GM12878 (cell line): ENCODE results near the gene CRACDL. TPM values are rescaled to one million over a fixed set of nuclear protein-coding genes. Genes with fewer than 3 reads are reported as not detected.
"Not testable (repeated sequence)": the region's sequence is repeated elsewhere in the genome, so short reads cannot be mapped to it uniquely, and the experiment has no call there.

ENCODE experiments used
- ATAC-seq: fragments of 200-7000 bp; cut with Tn5 transposase; 3 replicates; pipeline ENCODE4 v1.9.1; 2020; ENCODE audit warnings: mild to moderate bottlenecking, moderate library complexity
- BruUV-seq: library from RNA; stranded (reverse); fragments of 400-500 nt; replicated peaks from 2 replicates; lab custom pipeline; 2021; lab: Mats Ljungman, UMichigan
- CTCF ChIA-PET: fragments of 300-600 bp; sonication (Branson Sonifier 250); formaldehyde crosslinking; extraction: SDS; loops from one replicate; lab custom pipeline; 2021; ENCODE audit warnings: inconsistent platforms; lab: Yijun Ruan, JAX
- POLR2A ChIA-PET: fragments of 350-600 bp; formaldehyde crosslinking; extraction: SDS; loops from one replicate; lab custom pipeline; 2021; ENCODE audit warnings: inconsistent platforms; lab: Charles Lee
- RAD21 ChIA-PET: fragments of 300-600 bp; sonication (Branson Sonifier 250); formaldehyde crosslinking; loops from one replicate; lab custom pipeline; 2023; ENCODE audit warnings: antibody characterized with exemption; ENCODE audit not compliant: unreplicated experiment; lab: Charles Lee
- SMC1A ChIA-PET: fragments of 300-600 bp; sonication (Branson Sonifier 250); formaldehyde crosslinking; loops from one replicate; lab custom pipeline; 2023; ENCODE audit not compliant: unreplicated experiment, uncharacterized antibody; lab: Charles Lee
- DNase-seq: peaks from one replicate; pipeline ENCODE4 v3.0.0-alpha.2; 2011; ENCODE audit warnings: low read depth, low spot score
- FAIRE-seq: peaks from 3 replicates; lab custom pipeline; 2011; peaks lifted over from hg19 to GRCh38; lab: Jason Lieb, UNC
- H2AFZ ChIP-seq: 2 replicates; pipeline ENCODE4 v1.6.0; 2011; ENCODE audit warnings: low read depth, low read length, control low read depth; ENCODE audit not compliant: control insufficient read depth
- H3K27ac ChIP-seq: 2 replicates; pipeline ENCODE4 v1.5.1; 2011; ENCODE audit warnings: control low read depth; ENCODE audit not compliant: control insufficient read depth, insufficient read depth
- H3K27me3 ChIP-seq, 2 experiments: replicated peaks in 1 of 2; 2 replicates each; pipeline versions ENCODE4 v1.6.0 to v1.6.1; 2011; ENCODE audit warnings: low read length in 1 of 2; ENCODE audit not compliant: control insufficient read depth in 2 of 2, insufficient read depth in 2 of 2
- H3K36me3 ChIP-seq, 2 experiments: 2 replicates each; pipeline ENCODE4 v1.5.1; 2011; ENCODE audit warnings: low read length in 1 of 2; ENCODE audit not compliant: control insufficient read depth in 2 of 2, insufficient read depth in 2 of 2
- H3K4me1 ChIP-seq: 2 replicates; pipeline ENCODE4 v1.6.1; 2011; ENCODE audit warnings: mild to moderate bottlenecking, low read length, moderate library complexity, mixed read lengths; ENCODE audit not compliant: control insufficient read depth, insufficient read depth
- H3K4me2 ChIP-seq: 2 replicates; pipeline ENCODE4 v1.6.0; 2011; ENCODE audit warnings: control low read depth; ENCODE audit not compliant: control insufficient read depth, insufficient read depth
- H3K4me3 ChIP-seq: fragments of 200-600 bp; sonication (generic); 2 replicates; pipeline ENCODE4 v1.5.1; 2016
- H3K79me2 ChIP-seq: 2 replicates; pipeline ENCODE4 v1.6.0; 2011; ENCODE audit warnings: low read length; ENCODE audit not compliant: control insufficient read depth, insufficient read depth
- H3K9ac ChIP-seq: 2 replicates; pipeline ENCODE4 v1.8.0; 2011; ENCODE audit warnings: low read length, control low read depth, mixed read lengths; ENCODE audit not compliant: control insufficient read depth, insufficient read depth
- H3K9me3 ChIP-seq: replicated peaks from 3 replicates; pipeline ENCODE4 v1.5.1; 2011; ENCODE audit warnings: mild to moderate bottlenecking, low read length; ENCODE audit not compliant: control insufficient read depth, insufficient read depth
- H4K20me1 ChIP-seq: 2 replicates; pipeline ENCODE4 v1.6.0; 2011; ENCODE audit not compliant: control insufficient read depth, insufficient read depth
- CHD4 ChIP-seq: fragments of 200-600 bp; sonication (generic); IDR thresholded peaks from 2 replicates; pipeline ENCODE4 v1.6.1; 2016; ENCODE audit warnings: mild to moderate bottlenecking
- GATAD2B ChIP-seq: fragments of 450-650 bp; conservative IDR thresholded peaks from 2 replicates; pipeline ENCODE4 v1.6.1; 2017; ENCODE audit warnings: low read depth, mild to moderate bottlenecking, moderate library complexity
- MTA3 ChIP-seq: IDR thresholded peaks from 2 replicates; pipeline ENCODE4 v1.6.1; 2012; ENCODE audit warnings: low read length, inconsistent platforms, borderline replicate concordance
- POLR2AphosphoS2 ChIP-seq: IDR thresholded peaks from 2 replicates; pipeline ENCODE4 v1.6.1; 2011; ENCODE audit warnings: low read depth, mild to moderate bottlenecking, low read length, improper control_type of control experiment, moderate library complexity
- RUNX3 ChIP-seq: IDR thresholded peaks from 2 replicates; pipeline ENCODE4 v1.6.1; 2012; ENCODE audit warnings: low read length, inconsistent platforms
- SIN3A ChIP-seq: IDR thresholded peaks from 2 replicates; pipeline ENCODE4 v1.6.1; 2012; ENCODE audit warnings: low read depth, low read length, improper control_type of control experiment
- SPI1 ChIP-seq: IDR thresholded peaks from 2 replicates; pipeline ENCODE4 v1.6.1; 2011; ENCODE audit warnings: low read depth, mild to moderate bottlenecking, low read length, moderate library complexity, borderline replicate concordance; ENCODE audit not compliant: insufficient read depth
- TAF1 ChIP-seq: IDR thresholded peaks from 2 replicates; pipeline ENCODE4 v1.6.1; 2011; ENCODE audit warnings: mild to moderate bottlenecking, low read depth, low read length, borderline replicate concordance
- YBX1 ChIP-seq: fragments of 450-650 bp; IDR thresholded peaks from 2 replicates; pipeline ENCODE4 v1.6.1; 2016; ENCODE audit warnings: antibody characterized with exemption
- WGBS: methylation state at CpG from one replicate; pipeline ENCODE4 v1.1.6; 2016; ENCODE audit warnings: low lambda C conversion rate; ENCODE audit not compliant: insufficient replicate concordance, insufficient coverage; ENCODE audit errors: missing lambda C conversion rate; 5-methylcytosine and 5-hydroxymethylcytosine counted together
- in situ Hi-C: fragments of 300-500 bp; cut with MboI; formaldehyde crosslinking; loops from 9 replicates; pipeline ENCODE4 v1.14.3; 2018; ENCODE audit warnings: mixed read lengths
- intact Hi-C: fragments of 100-400 bp; cut with micrococcal nuclease; formaldehyde crosslinking; loops from one replicate; pipeline ENCODE4 v1.14.2; 2022; ENCODE audit not compliant: unreplicated experiment
- polyA plus RNA-seq, 11 experiments: library from polyadenylated mRNA; depleted of rRNA in 4 of 11; unstranded in 6 of 11; stranded (reverse) in 5 of 11; fragments of >200 nt; fragmentation: Nextera tagmentation in 4 of 11; fragmentation: Illumina TruSeq in 1 of 11; extraction: Ambion mirVana in 4 of 11; extraction: Trizol in 1 of 11; gene quantifications; 1 replicate in 1 of 11; 2 replicates in 10 of 11; pipeline versions ENCODE4 v1.2.1 to v1.2.3, GENCODE V29; 2011 to 2016; ENCODE audit warnings: inconsistent platforms in 2 of 11, missing spikeins in 2 of 11, low read depth in 1 of 11
- total RNA-seq, 4 experiments: library from RNA; depleted of rRNA in 3 of 4; stranded (reverse); fragments of >200 nt in 3 of 4; fragmentation: Illumina TruSeq in 1 of 4; extraction: Trizol in 1 of 4; gene quantifications; 2 replicates each; pipeline versions ENCODE4 v1.2.1 to v1.2.3, GENCODE V29; 2013 to 2021
- TF ChIP-seq, protein P1 (sequence below): IDR thresholded peaks from 2 replicates; pipeline ENCODE4 v1.6.1; 2012; ENCODE audit warnings: improper control_type of control experiment, low read depth, low read length; ENCODE audit not compliant: insufficient replicate concordance
- TF ChIP-seq, protein P2 (sequence below): fragments of 150-350 bp; IDR thresholded peaks from 2 replicates; pipeline ENCODE4 v1.6.1; 2016; ENCODE audit warnings: low read depth, low read length

The CRACDL gene
- total and polyA plus RNA-seq, 10 of the 15 experiments (the other 5 are each of a cell fraction or from before 2014, with no cell fraction given): 0.03 to 0.72 (median 0.14) TPM

DNA sequence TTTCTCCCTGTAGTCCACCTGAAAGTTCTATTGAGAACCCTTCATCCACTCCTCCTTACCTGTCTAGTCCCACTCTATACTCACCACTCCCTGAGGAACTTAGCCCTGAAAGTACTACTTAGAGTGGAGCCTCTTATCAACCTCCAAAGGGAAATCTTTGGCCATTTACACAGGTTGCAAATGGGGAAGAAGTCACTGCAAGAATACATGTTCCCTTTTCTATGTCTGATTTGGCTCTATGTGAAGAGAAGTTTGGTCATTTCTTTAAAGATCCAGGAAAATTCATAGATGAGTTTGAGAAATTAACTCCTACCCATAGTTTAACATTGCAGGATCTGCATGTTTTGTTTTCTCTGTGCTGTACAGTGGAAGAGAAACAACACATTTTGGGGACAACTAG lies 182.2 kb downstream of the CRACDL start:
- RAD21 ChIA-PET: no interaction called here
- no peak overlapping the region for H3K9ac ChIP-seq
- DNase-seq: no peak
- no peaks in the 10 kb centered on the region for H3K36me3 ChIP-seq
- peaks cover 25% of the 10 kb centered on the region for H3K4me1 ChIP-seq
- no peaks in the 10 kb centered on the region; the same call in 1 of the 3 replicates for H3K9me3 ChIP-seq
- in situ Hi-C loops: no loop called here
- SMC1A ChIA-PET: interaction anchor here (1.1 kb wide), 1 partner anchor 8 kb away, joined by 3 read pairs; no protein-coding TSS in a partner anchor
- H3K27me3 ChIP-seq: no peaks in the 10 kb centered on the region
- H3K27ac ChIP-seq: no peak overlapping the region
- no peak overlapping the region for H3K4me2 ChIP-seq
- CTCF ChIA-PET: no interaction called here
- H3K79me2 ChIP-seq: no peaks in the 10 kb centered on the region
- no peak for ATAC-seq
- TF ChIP-seq SIN3A: no peak
- no peak for TF ChIP-seq RUNX3
- TF ChIP-seq TAF1: no peak
- TF ChIP-seq MTA3: no peak
- TF ChIP-seq, protein P1, sequence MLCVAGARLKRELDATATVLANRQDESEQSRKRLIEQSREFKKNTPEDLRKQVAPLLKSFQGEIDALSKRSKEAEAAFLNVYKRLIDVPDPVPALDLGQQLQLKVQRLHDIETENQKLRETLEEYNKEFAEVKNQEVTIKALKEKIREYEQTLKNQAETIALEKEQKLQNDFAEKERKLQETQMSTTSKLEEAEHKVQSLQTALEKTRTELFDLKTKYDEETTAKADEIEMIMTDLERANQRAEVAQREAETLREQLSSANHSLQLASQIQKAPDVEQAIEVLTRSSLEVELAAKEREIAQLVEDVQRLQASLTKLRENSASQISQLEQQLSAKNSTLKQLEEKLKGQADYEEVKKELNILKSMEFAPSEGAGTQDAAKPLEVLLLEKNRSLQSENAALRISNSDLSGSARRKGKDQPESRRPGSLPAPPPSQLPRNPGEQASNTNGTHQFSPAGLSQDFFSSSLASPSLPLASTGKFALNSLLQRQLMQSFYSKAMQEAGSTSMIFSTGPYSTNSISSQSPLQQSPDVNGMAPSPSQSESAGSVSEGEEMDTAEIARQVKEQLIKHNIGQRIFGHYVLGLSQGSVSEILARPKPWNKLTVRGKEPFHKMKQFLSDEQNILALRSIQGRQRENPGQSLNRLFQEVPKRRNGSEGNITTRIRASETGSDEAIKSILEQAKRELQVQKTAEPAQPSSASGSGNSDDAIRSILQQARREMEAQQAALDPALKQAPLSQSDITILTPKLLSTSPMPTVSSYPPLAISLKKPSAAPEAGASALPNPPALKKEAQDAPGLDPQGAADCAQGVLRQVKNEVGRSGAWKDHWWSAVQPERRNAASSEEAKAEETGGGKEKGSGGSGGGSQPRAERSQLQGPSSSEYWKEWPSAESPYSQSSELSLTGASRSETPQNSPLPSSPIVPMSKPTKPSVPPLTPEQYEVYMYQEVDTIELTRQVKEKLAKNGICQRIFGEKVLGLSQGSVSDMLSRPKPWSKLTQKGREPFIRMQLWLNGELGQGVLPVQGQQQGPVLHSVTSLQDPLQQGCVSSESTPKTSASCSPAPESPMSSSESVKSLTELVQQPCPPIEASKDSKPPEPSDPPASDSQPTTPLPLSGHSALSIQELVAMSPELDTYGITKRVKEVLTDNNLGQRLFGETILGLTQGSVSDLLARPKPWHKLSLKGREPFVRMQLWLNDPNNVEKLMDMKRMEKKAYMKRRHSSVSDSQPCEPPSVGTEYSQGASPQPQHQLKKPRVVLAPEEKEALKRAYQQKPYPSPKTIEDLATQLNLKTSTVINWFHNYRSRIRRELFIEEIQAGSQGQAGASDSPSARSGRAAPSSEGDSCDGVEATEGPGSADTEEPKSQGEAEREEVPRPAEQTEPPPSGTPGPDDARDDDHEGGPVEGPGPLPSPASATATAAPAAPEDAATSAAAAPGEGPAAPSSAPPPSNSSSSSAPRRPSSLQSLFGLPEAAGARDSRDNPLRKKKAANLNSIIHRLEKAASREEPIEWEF: no peak
- no peak for TF ChIP-seq YBX1
- TF ChIP-seq SPI1: no peak
- TF ChIP-seq, protein P2, sequence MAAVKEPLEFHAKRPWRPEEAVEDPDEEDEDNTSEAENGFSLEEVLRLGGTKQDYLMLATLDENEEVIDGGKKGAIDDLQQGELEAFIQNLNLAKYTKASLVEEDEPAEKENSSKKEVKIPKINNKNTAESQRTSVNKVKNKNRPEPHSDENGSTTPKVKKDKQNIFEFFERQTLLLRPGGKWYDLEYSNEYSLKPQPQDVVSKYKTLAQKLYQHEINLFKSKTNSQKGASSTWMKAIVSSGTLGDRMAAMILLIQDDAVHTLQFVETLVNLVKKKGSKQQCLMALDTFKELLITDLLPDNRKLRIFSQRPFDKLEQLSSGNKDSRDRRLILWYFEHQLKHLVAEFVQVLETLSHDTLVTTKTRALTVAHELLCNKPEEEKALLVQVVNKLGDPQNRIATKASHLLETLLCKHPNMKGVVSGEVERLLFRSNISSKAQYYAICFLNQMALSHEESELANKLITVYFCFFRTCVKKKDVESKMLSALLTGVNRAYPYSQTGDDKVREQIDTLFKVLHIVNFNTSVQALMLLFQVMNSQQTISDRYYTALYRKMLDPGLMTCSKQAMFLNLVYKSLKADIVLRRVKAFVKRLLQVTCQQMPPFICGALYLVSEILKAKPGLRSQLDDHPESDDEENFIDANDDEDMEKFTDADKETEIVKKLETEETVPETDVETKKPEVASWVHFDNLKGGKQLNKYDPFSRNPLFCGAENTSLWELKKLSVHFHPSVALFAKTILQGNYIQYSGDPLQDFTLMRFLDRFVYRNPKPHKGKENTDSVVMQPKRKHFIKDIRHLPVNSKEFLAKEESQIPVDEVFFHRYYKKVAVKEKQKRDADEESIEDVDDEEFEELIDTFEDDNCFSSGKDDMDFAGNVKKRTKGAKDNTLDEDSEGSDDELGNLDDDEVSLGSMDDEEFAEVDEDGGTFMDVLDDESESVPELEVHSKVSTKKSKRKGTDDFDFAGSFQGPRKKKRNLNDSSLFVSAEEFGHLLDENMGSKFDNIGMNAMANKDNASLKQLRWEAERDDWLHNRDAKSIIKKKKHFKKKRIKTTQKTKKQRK: no peak
- TF ChIP-seq GATAD2B: no peak
- no peak for TF ChIP-seq POLR2AphosphoS2
- TF ChIP-seq CHD4: no peak
- BruUV-seq: no TSS peak
- intact Hi-C loops: no loop called here
- no peak overlapping the region for H3K4me3 ChIP-seq
- POLR2A ChIA-PET: no interaction called here
- no peak overlapping the region for H2AFZ ChIP-seq
- no peaks in the 10 kb centered on the region for H4K20me1 ChIP-seq
- no peak for FAIRE-seq

DNA sequence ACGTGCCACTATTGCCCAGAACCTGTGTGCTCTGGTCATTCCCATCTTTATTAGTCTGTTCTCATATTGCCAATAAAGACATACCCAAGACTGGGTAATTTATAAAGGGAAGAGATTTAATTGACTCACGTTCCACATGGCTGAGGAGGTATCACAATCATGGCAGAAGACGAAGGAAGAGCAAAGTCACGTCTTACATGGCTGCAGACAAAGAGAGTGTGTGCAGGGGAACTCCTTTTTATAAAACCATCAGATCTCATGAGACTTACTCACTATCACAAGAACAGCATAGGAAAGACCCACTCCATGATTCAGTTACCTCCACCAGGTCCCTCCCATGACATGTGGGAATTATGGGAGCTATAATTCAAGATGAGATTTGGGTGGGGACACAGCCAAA lies 183.3 kb downstream of the CRACDL start:
- intact Hi-C loops, H3K27ac ChIP-seq, H3K36me3 ChIP-seq, DNase-seq, H3K9ac ChIP-seq, H3K4me3 ChIP-seq, H3K27me3 ChIP-seq, H3K4me2 ChIP-seq, RAD21 ChIA-PET, FAIRE-seq, BruUV-seq, CTCF ChIA-PET, ATAC-seq, POLR2A ChIA-PET, in situ Hi-C loops, H2AFZ ChIP-seq, H3K9me3 ChIP-seq, H3K79me2 ChIP-seq, H4K20me1 ChIP-seq: not testable (repeated sequence)
- SMC1A ChIA-PET: interaction anchor here (1.0 kb wide), 1 partner anchor 68 kb away, joined by 3 read pairs; no protein-coding TSS in a partner anchor
- H3K4me1 ChIP-seq: peaks cover 24% of the 10 kb centered on the region
- 52% methylated on average over 4 of the region's 4 CpGs for WGBS
